K562 (cell line): ENCODE measurements around the gene MYBPHL. TPM values are rescaled to one million over a fixed set of nuclear protein-coding genes. Genes with fewer than 3 reads are reported as not detected.

Source experiments
- ESRRA ChIP-seq: fragments of 450-650 bp; IDR thresholded peaks from 2 replicates; pipeline ENCODE4 v1.6.1; 2014; ENCODE audit warnings: low read depth, mild to moderate bottlenecking, moderate library complexity, borderline replicate concordance
- GTF2F1 ChIP-seq: IDR thresholded peaks from 2 replicates; pipeline ENCODE4 v1.6.1; 2011; ENCODE audit warnings: low read depth, low read length, improper control_type of control experiment
- KDM2B ChIP-seq: fragments of 250-450 bp; sonication (Bioruptor Pico); IDR thresholded peaks from 2 replicates; pipeline ENCODE4 v1.8.0; 2021; ENCODE audit warnings: mild to moderate bottlenecking, moderate library complexity
- NFXL1 ChIP-seq: fragments of 450-650 bp; formaldehyde crosslinking; IDR thresholded peaks from 2 replicates; pipeline ENCODE4 v1.4.0; 2021; ENCODE audit warnings: mild to moderate bottlenecking
- PHB ChIP-seq: fragments of 250-450 bp; sonication (Bioruptor Pico); IDR thresholded peaks from 2 replicates; pipeline ENCODE4 v1.5.0; 2021
- SIRT6 ChIP-seq: IDR thresholded peaks from one replicate; pipeline ENCODE4 v1.6.1; 2012; ENCODE audit warnings: low read depth, mild to moderate bottlenecking, control low read depth, inconsistent platforms, low read length, moderate library complexity
- SMAD1 ChIP-seq: fragments of 150-350 bp; IDR thresholded peaks from 2 replicates; pipeline ENCODE4 v1.6.1; 2014; ENCODE audit warnings: low read length, low read depth; ENCODE audit not compliant: partially characterized antibody
- SMAD3 ChIP-seq: fragments of 450-650 bp; formaldehyde crosslinking; conservative IDR thresholded peaks from 2 replicates; pipeline ENCODE4 v1.4.0; 2020; ENCODE audit warnings: mild to moderate bottlenecking
- TFE3 ChIP-seq: fragments of 450-650 bp; formaldehyde crosslinking; IDR thresholded peaks from 2 replicates; pipeline ENCODE4 v1.4.0; 2020; ENCODE audit warnings: mild to moderate bottlenecking, mixed read lengths
- ZFX ChIP-seq: sonication (generic); formaldehyde crosslinking; IDR thresholded peaks from 2 replicates; pipeline ENCODE4 v1.8.0; 2022; ENCODE audit warnings: mild to moderate bottlenecking, missing genetic modification reagents, moderate library complexity
- ZKSCAN3 ChIP-seq: fragments of 250-450 bp; sonication (Bioruptor Pico); IDR thresholded peaks from 2 replicates; pipeline ENCODE4 v1.4.0; 2020
- polyA plus RNA-seq, 8 experiments: library from polyadenylated mRNA; depleted of rRNA in 4 of 8; stranded (reverse) in 5 of 8; unstranded in 3 of 8; fragments of >200 nt; fragmentation: Nextera tagmentation in 2 of 8; fragmentation: Illumina TruSeq in 1 of 8; extraction: Ambion mirVana in 2 of 8; extraction: Trizol in 1 of 8; gene quantifications; 2 replicates each; pipeline versions ENCODE4 v1.2.1 to v1.2.3, GENCODE V29; 2011 to 2014; ENCODE audit warnings: inconsistent platforms in 1 of 8, missing spikeins in 1 of 8
- total RNA-seq, 7 experiments: library from RNA; depleted of rRNA in 6 of 7; stranded (reverse); fragments of >200 nt in 6 of 7; fragmentation: Illumina TruSeq in 2 of 7; extraction: Trizol in 2 of 7; gene quantifications; 2 replicates each; pipeline versions ENCODE4 v1.2.1 to v1.2.3, GENCODE V29; 2011 to 2021; ENCODE audit warnings: low replicate concordance in 1 of 7
- TF ChIP-seq, protein P1 (sequence below): fragments of 250-450 bp; sonication (Bioruptor Pico); IDR thresholded peaks from 2 replicates; pipeline ENCODE4 v1.4.0; 2020; ENCODE audit warnings: mild to moderate bottlenecking, moderate library complexity, borderline replicate concordance
- TF ChIP-seq, protein P2 (sequence below): fragments of 200-800 bp; sonication (Bioruptor generic); IDR thresholded peaks from 2 replicates; pipeline ENCODE4 v1.6.1; 2016; ENCODE audit warnings: missing genetic modification characterization, missing compliant biosample characterization
- TF ChIP-seq, protein P3 (sequence below): fragments of 450-650 bp; IDR thresholded peaks from 2 replicates; pipeline ENCODE4 v1.6.1; 2017; ENCODE audit warnings: antibody characterized with exemption, mild to moderate bottlenecking

Gene MYBPHL
- total and polyA plus RNA-seq, 9 of the 15 experiments (the other 6 are each of a cell fraction or from before 2014, with no cell fraction given), result 0.20 to 1.9 (median 0.33) TPM

DNA sequence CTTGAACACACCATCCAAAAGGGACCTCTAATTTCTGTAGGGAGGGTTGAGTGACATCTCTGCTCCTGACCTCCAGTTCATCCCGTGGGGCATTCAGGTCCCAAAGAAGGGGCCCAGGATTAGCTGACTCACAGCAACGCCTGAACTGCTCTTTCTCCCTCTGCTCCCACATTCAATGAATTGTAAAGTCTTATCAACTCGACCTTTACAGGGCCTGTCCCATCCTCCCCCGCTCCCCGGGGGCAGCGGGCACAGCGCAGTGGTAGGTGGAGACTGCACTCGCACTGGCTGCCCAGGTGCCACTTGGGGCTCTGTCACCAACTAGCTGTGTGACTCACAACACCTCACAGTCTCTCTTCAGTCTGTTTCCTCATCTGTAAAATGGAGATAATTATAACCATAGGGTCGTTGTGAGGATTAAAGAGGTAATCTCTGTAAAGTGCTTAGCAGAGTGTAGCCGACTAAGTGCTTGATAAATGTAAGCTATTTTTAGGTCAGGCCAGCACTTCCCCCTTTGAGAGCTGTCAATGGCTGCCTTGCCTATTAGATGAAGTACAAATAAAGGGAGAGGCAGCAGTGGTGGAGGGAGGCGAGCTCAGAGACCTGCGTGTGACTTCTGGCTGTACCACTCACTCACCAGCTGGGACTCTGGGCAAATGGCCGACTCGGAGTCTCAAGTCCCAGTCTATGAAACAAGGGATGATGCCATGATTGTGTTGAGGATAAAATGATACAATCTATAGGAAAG, 637 bp upstream of the MYBPHL start (continued):
- TF ChIP-seq, protein P1, sequence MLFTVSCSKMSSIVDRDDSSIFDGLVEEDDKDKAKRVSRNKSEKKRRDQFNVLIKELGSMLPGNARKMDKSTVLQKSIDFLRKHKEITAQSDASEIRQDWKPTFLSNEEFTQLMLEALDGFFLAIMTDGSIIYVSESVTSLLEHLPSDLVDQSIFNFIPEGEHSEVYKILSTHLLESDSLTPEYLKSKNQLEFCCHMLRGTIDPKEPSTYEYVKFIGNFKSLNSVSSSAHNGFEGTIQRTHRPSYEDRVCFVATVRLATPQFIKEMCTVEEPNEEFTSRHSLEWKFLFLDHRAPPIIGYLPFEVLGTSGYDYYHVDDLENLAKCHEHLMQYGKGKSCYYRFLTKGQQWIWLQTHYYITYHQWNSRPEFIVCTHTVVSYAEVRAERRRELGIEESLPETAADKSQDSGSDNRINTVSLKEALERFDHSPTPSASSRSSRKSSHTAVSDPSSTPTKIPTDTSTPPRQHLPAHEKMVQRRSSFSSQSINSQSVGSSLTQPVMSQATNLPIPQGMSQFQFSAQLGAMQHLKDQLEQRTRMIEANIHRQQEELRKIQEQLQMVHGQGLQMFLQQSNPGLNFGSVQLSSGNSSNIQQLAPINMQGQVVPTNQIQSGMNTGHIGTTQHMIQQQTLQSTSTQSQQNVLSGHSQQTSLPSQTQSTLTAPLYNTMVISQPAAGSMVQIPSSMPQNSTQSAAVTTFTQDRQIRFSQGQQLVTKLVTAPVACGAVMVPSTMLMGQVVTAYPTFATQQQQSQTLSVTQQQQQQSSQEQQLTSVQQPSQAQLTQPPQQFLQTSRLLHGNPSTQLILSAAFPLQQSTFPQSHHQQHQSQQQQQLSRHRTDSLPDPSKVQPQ (CRISPR knock-in tag), result no peak
- TF ChIP-seq GTF2F1 (no peak), ESRRA (0 out of 2 replicates have a peak, but pooled peaks have one; percentile 58), PHB (no peak), NFXL1 (CRISPR knock-in tag) (no peak), TFE3 (no peak), SMAD3 (no peak), SMAD1 (no peak), KDM2B (no peak), SIRT6 (no peak), ZFX (CRISPR knock-in tag) (peak; percentile 58), ZKSCAN3 (CRISPR knock-in tag) (no peak)
- TF ChIP-seq, protein P2, sequence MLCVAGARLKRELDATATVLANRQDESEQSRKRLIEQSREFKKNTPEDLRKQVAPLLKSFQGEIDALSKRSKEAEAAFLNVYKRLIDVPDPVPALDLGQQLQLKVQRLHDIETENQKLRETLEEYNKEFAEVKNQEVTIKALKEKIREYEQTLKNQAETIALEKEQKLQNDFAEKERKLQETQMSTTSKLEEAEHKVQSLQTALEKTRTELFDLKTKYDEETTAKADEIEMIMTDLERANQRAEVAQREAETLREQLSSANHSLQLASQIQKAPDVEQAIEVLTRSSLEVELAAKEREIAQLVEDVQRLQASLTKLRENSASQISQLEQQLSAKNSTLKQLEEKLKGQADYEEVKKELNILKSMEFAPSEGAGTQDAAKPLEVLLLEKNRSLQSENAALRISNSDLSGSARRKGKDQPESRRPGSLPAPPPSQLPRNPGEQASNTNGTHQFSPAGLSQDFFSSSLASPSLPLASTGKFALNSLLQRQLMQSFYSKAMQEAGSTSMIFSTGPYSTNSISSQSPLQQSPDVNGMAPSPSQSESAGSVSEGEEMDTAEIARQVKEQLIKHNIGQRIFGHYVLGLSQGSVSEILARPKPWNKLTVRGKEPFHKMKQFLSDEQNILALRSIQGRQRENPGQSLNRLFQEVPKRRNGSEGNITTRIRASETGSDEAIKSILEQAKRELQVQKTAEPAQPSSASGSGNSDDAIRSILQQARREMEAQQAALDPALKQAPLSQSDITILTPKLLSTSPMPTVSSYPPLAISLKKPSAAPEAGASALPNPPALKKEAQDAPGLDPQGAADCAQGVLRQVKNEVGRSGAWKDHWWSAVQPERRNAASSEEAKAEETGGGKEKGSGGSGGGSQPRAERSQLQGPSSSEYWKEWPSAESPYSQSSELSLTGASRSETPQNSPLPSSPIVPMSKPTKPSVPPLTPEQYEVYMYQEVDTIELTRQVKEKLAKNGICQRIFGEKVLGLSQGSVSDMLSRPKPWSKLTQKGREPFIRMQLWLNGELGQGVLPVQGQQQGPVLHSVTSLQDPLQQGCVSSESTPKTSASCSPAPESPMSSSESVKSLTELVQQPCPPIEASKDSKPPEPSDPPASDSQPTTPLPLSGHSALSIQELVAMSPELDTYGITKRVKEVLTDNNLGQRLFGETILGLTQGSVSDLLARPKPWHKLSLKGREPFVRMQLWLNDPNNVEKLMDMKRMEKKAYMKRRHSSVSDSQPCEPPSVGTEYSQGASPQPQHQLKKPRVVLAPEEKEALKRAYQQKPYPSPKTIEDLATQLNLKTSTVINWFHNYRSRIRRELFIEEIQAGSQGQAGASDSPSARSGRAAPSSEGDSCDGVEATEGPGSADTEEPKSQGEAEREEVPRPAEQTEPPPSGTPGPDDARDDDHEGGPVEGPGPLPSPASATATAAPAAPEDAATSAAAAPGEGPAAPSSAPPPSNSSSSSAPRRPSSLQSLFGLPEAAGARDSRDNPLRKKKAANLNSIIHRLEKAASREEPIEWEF (CRISPR knock-in tag), result 0 out of 2 replicates have a peak, but pooled peaks have one; percentile 41
- TF ChIP-seq, protein P3, sequence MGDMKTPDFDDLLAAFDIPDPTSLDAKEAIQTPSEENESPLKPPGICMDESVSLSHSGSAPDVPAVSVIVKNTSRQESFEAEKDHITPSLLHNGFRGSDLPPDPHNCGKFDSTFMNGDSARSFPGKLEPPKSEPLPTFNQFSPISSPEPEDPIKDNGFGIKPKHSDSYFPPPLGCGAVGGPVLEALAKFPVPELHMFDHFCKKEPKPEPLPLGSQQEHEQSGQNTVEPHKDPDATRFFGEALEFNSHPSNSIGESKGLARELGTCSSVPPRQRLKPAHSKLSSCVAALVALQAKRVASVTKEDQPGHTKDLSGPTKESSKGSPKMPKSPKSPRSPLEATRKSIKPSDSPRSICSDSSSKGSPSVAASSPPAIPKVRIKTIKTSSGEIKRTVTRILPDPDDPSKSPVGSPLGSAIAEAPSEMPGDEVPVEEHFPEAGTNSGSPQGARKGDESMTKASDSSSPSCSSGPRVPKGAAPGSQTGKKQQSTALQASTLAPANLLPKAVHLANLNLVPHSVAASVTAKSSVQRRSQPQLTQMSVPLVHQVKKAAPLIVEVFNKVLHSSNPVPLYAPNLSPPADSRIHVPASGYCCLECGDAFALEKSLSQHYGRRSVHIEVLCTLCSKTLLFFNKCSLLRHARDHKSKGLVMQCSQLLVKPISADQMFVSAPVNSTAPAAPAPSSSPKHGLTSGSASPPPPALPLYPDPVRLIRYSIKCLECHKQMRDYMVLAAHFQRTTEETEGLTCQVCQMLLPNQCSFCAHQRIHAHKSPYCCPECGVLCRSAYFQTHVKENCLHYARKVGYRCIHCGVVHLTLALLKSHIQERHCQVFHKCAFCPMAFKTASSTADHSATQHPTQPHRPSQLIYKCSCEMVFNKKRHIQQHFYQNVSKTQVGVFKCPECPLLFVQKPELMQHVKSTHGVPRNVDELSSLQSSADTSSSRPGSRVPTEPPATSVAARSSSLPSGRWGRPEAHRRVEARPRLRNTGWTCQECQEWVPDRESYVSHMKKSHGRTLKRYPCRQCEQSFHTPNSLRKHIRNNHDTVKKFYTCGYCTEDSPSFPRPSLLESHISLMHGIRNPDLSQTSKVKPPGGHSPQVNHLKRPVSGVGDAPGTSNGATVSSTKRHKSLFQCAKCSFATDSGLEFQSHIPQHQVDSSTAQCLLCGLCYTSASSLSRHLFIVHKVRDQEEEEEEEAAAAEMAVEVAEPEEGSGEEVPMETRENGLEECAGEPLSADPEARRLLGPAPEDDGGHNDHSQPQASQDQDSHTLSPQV, result no peak
